Cardiac muscle cell (in vitro differentiated cells and primary cell): ENCODE results near the gene COX6A1. TPM values are rescaled to one million over a fixed set of nuclear protein-coding genes. Genes with fewer than 3 reads are reported as not detected.

Experiments
- DNase-seq, 2 donors: peaks; one replicate each; pipeline versions ENCODE4 v3.0.0 to v3.0.0-alpha.2; 2010 to 2017; ENCODE audit warnings: low read depth in 1 of 2, low spot score in 1 of 2
- H3K27ac ChIP-seq: fragments of 200-600 bp; sonication (generic); 2 replicates; pipeline ENCODE4 v1.5.1; 2016
- H3K27me3 ChIP-seq: fragments of 200-600 bp; sonication (generic); 2 replicates; pipeline ENCODE4 v1.6.0; 2016; ENCODE audit warnings: control low read depth
- H3K36me3 ChIP-seq: fragments of 200-600 bp; sonication (generic); 2 replicates; pipeline ENCODE4 v1.5.1; 2016; ENCODE audit warnings: control low read depth
- H3K4me1 ChIP-seq: fragments of 200-600 bp; sonication (generic); 2 replicates; pipeline ENCODE4 v1.8.1; 2017; ENCODE audit warnings: low read depth, mild to moderate bottlenecking, mixed run types
- H3K4me3 ChIP-seq: fragments of 200-600 bp; sonication (generic); 2 replicates; pipeline ENCODE4 v1.5.1; 2016; ENCODE audit warnings: mild to moderate bottlenecking
- H3K9me3 ChIP-seq: fragments of 200-600 bp; sonication (generic); 2 replicates; pipeline ENCODE4 v1.5.1; 2017; ENCODE audit warnings: low read depth, mild to moderate bottlenecking, control low read depth
- polyA plus RNA-seq: library from polyadenylated mRNA; unstranded; fragments of >200 nt; fragmentation: Nextera tagmentation; extraction: Ambion mirVana; gene quantifications from 2 replicates; pipeline ENCODE4 v1.2.1, GENCODE V29; 2016
- total RNA-seq: library from RNA; depleted of rRNA; stranded (reverse); fragments of >200 nt; gene quantifications from 2 replicates; pipeline ENCODE4 v1.2.3, GENCODE V29; 2016
- TF ChIP-seq, protein P1 (sequence below): IDR thresholded peaks from 2 replicates; pipeline ENCODE4 v1.5.1; 2012; ENCODE audit warnings: low read depth, mild to moderate bottlenecking, low read length

Gene COX6A1
- total and polyA plus RNA-seq, 2 experiments from 2014 or later, result 759 to 1,511 TPM

DNA sequence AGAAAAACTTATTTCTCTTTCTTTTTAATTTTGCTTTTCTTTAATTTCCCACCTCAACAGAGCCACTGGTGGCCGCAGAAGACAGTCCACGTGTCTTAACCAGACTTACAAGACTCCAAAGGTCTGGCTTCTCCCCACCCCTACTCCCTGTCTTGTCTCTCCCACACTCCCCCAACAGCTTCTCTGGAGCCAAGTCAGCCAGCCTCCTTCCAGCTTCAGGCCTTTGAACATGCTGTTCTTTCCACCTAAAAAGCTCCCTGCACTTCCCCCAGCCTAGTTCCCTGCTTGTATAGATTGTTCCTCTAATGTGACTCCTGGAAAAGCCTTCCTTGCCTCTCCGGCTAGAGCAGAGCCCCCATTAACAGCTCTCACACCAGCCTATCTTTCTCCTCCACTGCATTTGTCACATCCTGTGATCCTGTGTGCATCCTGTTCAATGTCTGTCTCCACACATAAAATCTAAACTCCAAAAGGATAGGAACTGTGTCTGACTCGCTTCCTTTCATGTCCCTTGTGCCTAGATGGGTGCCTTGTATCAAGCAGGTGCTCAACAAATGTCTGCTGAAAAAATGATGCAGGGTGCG lies 50.2 kb downstream of the COX6A1 start:
- DNase-seq, result peak in 1 of 2 donors; percentile 48

DNA sequence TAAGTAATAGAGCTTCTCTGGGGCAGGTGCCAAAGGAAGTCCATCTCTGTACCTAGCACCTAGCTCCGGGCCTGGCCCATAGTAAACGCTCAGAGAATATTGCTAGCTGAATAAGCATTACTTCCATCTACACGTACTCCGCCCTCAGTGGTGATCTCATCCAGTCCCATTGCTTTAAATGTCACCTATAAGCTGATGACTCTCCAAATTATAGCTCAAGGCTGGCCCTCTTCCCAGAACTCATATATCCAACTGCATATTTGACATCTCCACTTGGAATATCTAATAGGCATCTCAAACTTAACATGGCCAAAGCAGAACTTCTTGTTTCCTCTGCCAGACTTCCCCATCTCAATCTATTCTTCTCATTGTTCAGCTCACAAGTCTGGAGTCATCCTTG lies 51.1 kb downstream of the COX6A1 start:
- Histone ChIP-seq H3K4me3 (no peak overlapping the region), H3K27me3 (no peaks in the 10 kb centered on the region)
- TF ChIP-seq, protein P1, sequence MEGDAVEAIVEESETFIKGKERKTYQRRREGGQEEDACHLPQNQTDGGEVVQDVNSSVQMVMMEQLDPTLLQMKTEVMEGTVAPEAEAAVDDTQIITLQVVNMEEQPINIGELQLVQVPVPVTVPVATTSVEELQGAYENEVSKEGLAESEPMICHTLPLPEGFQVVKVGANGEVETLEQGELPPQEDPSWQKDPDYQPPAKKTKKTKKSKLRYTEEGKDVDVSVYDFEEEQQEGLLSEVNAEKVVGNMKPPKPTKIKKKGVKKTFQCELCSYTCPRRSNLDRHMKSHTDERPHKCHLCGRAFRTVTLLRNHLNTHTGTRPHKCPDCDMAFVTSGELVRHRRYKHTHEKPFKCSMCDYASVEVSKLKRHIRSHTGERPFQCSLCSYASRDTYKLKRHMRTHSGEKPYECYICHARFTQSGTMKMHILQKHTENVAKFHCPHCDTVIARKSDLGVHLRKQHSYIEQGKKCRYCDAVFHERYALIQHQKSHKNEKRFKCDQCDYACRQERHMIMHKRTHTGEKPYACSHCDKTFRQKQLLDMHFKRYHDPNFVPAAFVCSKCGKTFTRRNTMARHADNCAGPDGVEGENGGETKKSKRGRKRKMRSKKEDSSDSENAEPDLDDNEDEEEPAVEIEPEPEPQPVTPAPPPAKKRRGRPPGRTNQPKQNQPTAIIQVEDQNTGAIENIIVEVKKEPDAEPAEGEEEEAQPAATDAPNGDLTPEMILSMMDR, result no peak

More for the DNA sequence above, 50.2 kb downstream of the COX6A1 start:
- Histone ChIP-seq H3K9me3 (no peaks in the 10 kb centered on the region), H3K27ac (peak overlapping the region; percentile 47), H3K4me1 (peaks cover 4% of the 10 kb centered on the region), H3K36me3 (no peaks in the 10 kb centered on the region), H3K27me3 (no peaks in the 10 kb centered on the region), H3K4me3 (no peak overlapping the region)
- TF ChIP-seq, protein P1, result no peak

DNA sequence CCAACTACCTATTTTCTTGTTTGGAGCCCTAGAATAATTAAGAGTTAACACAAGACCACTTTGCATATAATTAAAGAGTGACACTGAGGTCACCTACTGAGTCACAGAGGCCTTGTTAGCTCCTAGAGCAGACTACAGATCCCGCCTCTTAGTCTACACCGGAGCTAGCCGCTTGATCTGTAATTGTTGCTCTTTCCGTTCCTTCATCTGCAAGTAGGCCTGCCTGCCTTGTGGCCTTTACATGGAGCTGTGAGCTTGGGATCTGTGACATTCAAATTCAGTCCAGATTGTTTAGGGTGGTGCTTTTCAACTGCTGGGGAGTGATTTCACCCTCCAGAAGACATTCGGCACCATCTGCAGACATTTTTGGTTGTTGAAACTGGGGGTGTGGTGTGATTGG lies 52.4 kb downstream of the COX6A1 start:
- Histone ChIP-seq H3K4me1 (peaks cover 4% of the 10 kb centered on the region), H3K27ac (no peak overlapping the region), H3K9me3 (no peaks in the 10 kb centered on the region), H3K27me3 (no peaks in the 10 kb centered on the region), H3K36me3 (no peaks in the 10 kb centered on the region), H3K4me3 (no peak overlapping the region)
- no peak for DNase-seq
- TF ChIP-seq, protein P1, result no peak

More for the DNA sequence above, 51.1 kb downstream of the COX6A1 start:
- no peak for DNase-seq
- H3K27ac ChIP-seq, result no peak overlapping the region
- no peaks in the 10 kb centered on the region for H3K36me3 ChIP-seq
- peaks cover 4% of the 10 kb centered on the region for H3K4me1 ChIP-seq
- no peaks in the 10 kb centered on the region for H3K9me3 ChIP-seq

Other genes starting within 250 kb of the COX6A1 start
- gene GCN1, start 243.4 kb upstream of the COX6A1 start, total RNA-seq, result 59.2 and 76.0 TPM in 2 replicates
- gene GCN1, start 243.4 kb upstream of the COX6A1 start, polyA plus RNA-seq, result 27.0 and 37.0 TPM in 2 replicates
- gene RPLP0, start 237.0 kb upstream of the COX6A1 start, total RNA-seq, result 3,916 and 4,641 TPM in 2 replicates
- gene RPLP0, start 237.0 kb upstream of the COX6A1 start, polyA plus RNA-seq, result 904 and 1,089 TPM in 2 replicates
- 43.8 and 48.6 TPM in 2 replicates for gene PXN, start 172.4 kb upstream of the COX6A1 start, total RNA-seq
- gene PXN, start 172.4 kb upstream of the COX6A1 start, polyA plus RNA-seq, result 67.9 TPM in 2 replicates
- not detected in 2 replicates for gene RNU4-2, start 146.2 kb upstream of the COX6A1 start, total RNA-seq
- not detected in 2 replicates for gene RNU4-2, start 146.2 kb upstream of the COX6A1 start, polyA plus RNA-seq
- gene RNU4-1, start 144.9 kb upstream of the COX6A1 start, total RNA-seq, result not detected in 2 replicates
- not detected in 2 replicates for gene RNU4-1, start 144.9 kb upstream of the COX6A1 start, polyA plus RNA-seq
- gene SIRT4, start 135.8 kb upstream of the COX6A1 start, total RNA-seq, result 7.4 and 10.3 TPM in 2 replicates
- gene SIRT4, start 135.8 kb upstream of the COX6A1 start, polyA plus RNA-seq, result 6.7 and 15.8 TPM in 2 replicates
- gene PLA2G1B, start 110.3 kb upstream of the COX6A1 start, total RNA-seq, result not detected in 2 replicates
- not detected in 2 replicates for gene PLA2G1B, start 110.3 kb upstream of the COX6A1 start, polyA plus RNA-seq
- gene MSI1, start 68.9 kb upstream of the COX6A1 start, total RNA-seq, result 22.5 and 28.8 TPM in 2 replicates
- gene MSI1, start 68.9 kb upstream of the COX6A1 start, polyA plus RNA-seq, result 26.2 and 38.7 TPM in 2 replicates
- gene TRIAP1, start 8.3 kb downstream of the COX6A1 start, total RNA-seq, result 11.9 and 21.1 TPM in 2 replicates
- 41.9 and 58.8 TPM in 2 replicates for gene TRIAP1, start 8.3 kb downstream of the COX6A1 start, polyA plus RNA-seq
- gene GATC, start 8.3 kb downstream of the COX6A1 start, total RNA-seq, result 13.8 and 19.3 TPM in 2 replicates
- gene GATC, start 8.3 kb downstream of the COX6A1 start, polyA plus RNA-seq, result 11.4 and 12.7 TPM in 2 replicates
- 126 and 131 TPM in 2 replicates for gene SRSF9, start 31.6 kb downstream of the COX6A1 start, total RNA-seq
- gene SRSF9, start 31.6 kb downstream of the COX6A1 start, polyA plus RNA-seq, result 195 and 205 TPM in 2 replicates
- 186 and 248 TPM in 2 replicates for gene DYNLL1, start 58.0 kb downstream of the COX6A1 start, total RNA-seq
- gene DYNLL1, start 58.0 kb downstream of the COX6A1 start, polyA plus RNA-seq, result 534 and 546 TPM in 2 replicates
- gene COQ5, start 91.0 kb downstream of the COX6A1 start, total RNA-seq, result 61.8 and 67.2 TPM in 2 replicates
- 99.3 and 112 TPM in 2 replicates for gene COQ5, start 91.0 kb downstream of the COX6A1 start, polyA plus RNA-seq
- gene RNF10, start 96.2 kb downstream of the COX6A1 start, total RNA-seq, result 107 and 122 TPM in 2 replicates
- 210 and 227 TPM in 2 replicates for gene RNF10, start 96.2 kb downstream of the COX6A1 start, polyA plus RNA-seq
- 27.9 and 32.8 TPM in 2 replicates for gene POP5, start 143.3 kb downstream of the COX6A1 start, total RNA-seq
- gene POP5, start 143.3 kb downstream of the COX6A1 start, polyA plus RNA-seq, result 59.2 and 75.3 TPM in 2 replicates
- gene CABP1, start 202.5 kb downstream of the COX6A1 start, total RNA-seq, result not detected in 2 replicates
- not detected in 2 replicates for gene CABP1, start 202.5 kb downstream of the COX6A1 start, polyA plus RNA-seq
- 122 and 137 TPM in 2 replicates for gene MLEC, start 249.0 kb downstream of the COX6A1 start, total RNA-seq
- gene MLEC, start 249.0 kb downstream of the COX6A1 start, polyA plus RNA-seq, result 159 and 215 TPM in 2 replicates